H9 (cell line): ENCODE data around the gene UPF3B. TPM values are rescaled to one million over a fixed set of nuclear protein-coding genes. Genes with fewer than 3 reads are reported as not detected.

Source experiments
- DNase-seq: peaks from one replicate; pipeline ENCODE4 v3.0.0-alpha.2; 2017
- H2AFZ ChIP-seq: one replicate; pipeline ENCODE4 v1.6.1; 2013; ENCODE audit warnings: mild to moderate bottlenecking, low read length, control low read depth, moderate library complexity
- H2AK5ac ChIP-seq: 2 replicates; pipeline ENCODE4 v1.6.1; 2013; ENCODE audit warnings: low read length, control low read depth, mixed read lengths; ENCODE audit not compliant: insufficient read length
- H2BK120ac ChIP-seq: one replicate; pipeline ENCODE4 v1.6.1; 2013; ENCODE audit warnings: low read depth, mild to moderate bottlenecking, low read length, control low read depth, inconsistent platforms; ENCODE audit not compliant: poor library complexity, severe bottlenecking
- H2BK12ac ChIP-seq: 2 replicates; pipeline ENCODE4 v1.6.1; 2013; ENCODE audit warnings: low read length, control low read depth, mixed read lengths, low read depth; ENCODE audit not compliant: insufficient read length
- H2BK15ac ChIP-seq: 2 replicates; pipeline ENCODE4 v1.6.1; 2013; ENCODE audit warnings: low read depth, low read length, control low read depth
- H2BK20ac ChIP-seq: one replicate; pipeline ENCODE4 v1.6.1; 2013; ENCODE audit warnings: low read depth, mild to moderate bottlenecking, low read length, control low read depth, inconsistent platforms; ENCODE audit not compliant: poor library complexity, severe bottlenecking
- H2BK5ac ChIP-seq: 2 replicates; pipeline ENCODE4 v1.6.1; 2013; ENCODE audit warnings: low read length, control low read depth, mixed read lengths; ENCODE audit not compliant: insufficient read length
- H3K14ac ChIP-seq: 2 replicates; pipeline ENCODE4 v1.6.1; 2013; ENCODE audit warnings: low read length, control low read depth; ENCODE audit not compliant: insufficient read depth
- H3K18ac ChIP-seq: 2 replicates; pipeline ENCODE4 v1.6.1; 2013; ENCODE audit warnings: low read depth, mild to moderate bottlenecking, mixed read lengths, low read length, control low read depth; ENCODE audit not compliant: insufficient read length
- H3K23ac ChIP-seq: 2 replicates; pipeline ENCODE4 v1.6.1; 2013; ENCODE audit warnings: low read length, control low read depth, mixed read lengths, low read depth; ENCODE audit not compliant: insufficient read length
- H3K23me2 ChIP-seq: 2 replicates; pipeline ENCODE4 v1.6.1; 2013; ENCODE audit warnings: low read depth, mild to moderate bottlenecking, mixed read lengths, low read length, control low read depth; ENCODE audit not compliant: insufficient read length, poor library complexity, severe bottlenecking
- H3K27ac ChIP-seq: 2 replicates; pipeline ENCODE4 v1.5.1; 2013; ENCODE audit warnings: low read length, control low read depth, mixed read lengths, low read depth; ENCODE audit not compliant: insufficient read length
- H3K27me3 ChIP-seq: 2 replicates; pipeline ENCODE4 v1.6.1; 2013; ENCODE audit warnings: low read length, control low read depth, inconsistent platforms; ENCODE audit not compliant: insufficient read depth
- H3K4ac ChIP-seq: 2 replicates; pipeline ENCODE4 v1.6.1; 2013; ENCODE audit warnings: low read depth, mild to moderate bottlenecking, control low read depth, inconsistent platforms, low read length, moderate library complexity
- H3K4me1 ChIP-seq: 2 replicates; pipeline ENCODE4 v1.6.1; 2013; ENCODE audit warnings: low read length, control low read depth, inconsistent platforms; ENCODE audit not compliant: insufficient read depth
- H3K4me2 ChIP-seq: 2 replicates; pipeline ENCODE4 v1.6.1; 2013; ENCODE audit warnings: low read length, control low read depth, mixed read lengths; ENCODE audit not compliant: insufficient read length, insufficient read depth
- H3K56ac ChIP-seq: 2 replicates; pipeline ENCODE4 v1.6.1; 2013; ENCODE audit warnings: low read depth, mild to moderate bottlenecking, mixed read lengths, low read length, control low read depth; ENCODE audit not compliant: insufficient read length
- H3K79me1 ChIP-seq: 2 replicates; pipeline ENCODE4 v1.6.1; 2013; ENCODE audit warnings: low read depth, mild to moderate bottlenecking, moderate library complexity, low read length, control low read depth, inconsistent platforms; ENCODE audit not compliant: insufficient read depth, poor library complexity, severe bottlenecking
- H3K79me2 ChIP-seq: 2 replicates; pipeline ENCODE4 v1.6.1; 2013; ENCODE audit warnings: low read length, control low read depth, inconsistent platforms; ENCODE audit not compliant: insufficient read depth
- H3K9ac ChIP-seq: 2 replicates; pipeline ENCODE4 v1.6.1; 2013; ENCODE audit warnings: low read length, control low read depth, mixed read lengths; ENCODE audit not compliant: insufficient read length; ENCODE audit errors: extremely low read depth
- H3K9me3 ChIP-seq: one replicate; pipeline ENCODE4 v1.6.1; 2013; ENCODE audit warnings: low read depth, low read length, inconsistent platforms; ENCODE audit not compliant: control insufficient read depth
- H3T11ph ChIP-seq: one replicate; pipeline ENCODE4 v1.6.1; 2013; ENCODE audit warnings: mild to moderate bottlenecking, low read length, control low read depth, inconsistent platforms
- H4K20me1 ChIP-seq: one replicate; pipeline ENCODE4 v1.6.1; 2013; ENCODE audit not compliant: control insufficient read depth, insufficient read length, insufficient read depth
- H4K5ac ChIP-seq: 2 replicates; pipeline ENCODE4 v1.6.1; 2013; ENCODE audit warnings: low read depth, mild to moderate bottlenecking, mixed read lengths, low read length, control low read depth; ENCODE audit not compliant: insufficient read length
- H4K8ac ChIP-seq: replicated peaks from 2 replicates; pipeline ENCODE4 v1.6.1; 2013; ENCODE audit warnings: low read length, control low read depth, mixed read lengths, low read depth; ENCODE audit not compliant: insufficient read length
- H4K91ac ChIP-seq: 2 replicates; pipeline ENCODE4 v1.6.1; 2013; ENCODE audit warnings: low read depth, mild to moderate bottlenecking, moderate library complexity, mixed read lengths, low read length, control low read depth; ENCODE audit not compliant: insufficient read length
- H3K27ac Mint-ChIP-seq, 3 experiments: 2 replicates in 2 of 3; 3 replicates in 1 of 3; pipeline ENCODE4 v1.8.0; 2020 to 2021; ENCODE audit warnings: mixed read lengths in 3 of 3, mild to moderate bottlenecking in 1 of 3, moderate library complexity in 1 of 3
- H3K27me3 Mint-ChIP-seq: 2 replicates; pipeline ENCODE4 v1.8.0; 2021; ENCODE audit warnings: low read depth, mild to moderate bottlenecking, moderate library complexity, mixed read lengths
- H3K36me3 Mint-ChIP-seq, 3 experiments: 2 replicates in 2 of 3; 3 replicates in 1 of 3; pipeline ENCODE4 v1.8.0; 2020 to 2021; ENCODE audit warnings: low read depth in 3 of 3, mixed read lengths in 3 of 3; ENCODE audit not compliant: insufficient read depth in 1 of 3
- H3K4me1 Mint-ChIP-seq, 2 experiments: 2 replicates each; pipeline ENCODE4 v1.8.0; 2020; ENCODE audit warnings: mixed read lengths in 2 of 2
- H3K4me3 Mint-ChIP-seq, 2 experiments: 2 replicates in 1 of 2; 3 replicates in 1 of 2; pipeline ENCODE4 v1.8.0; 2020 to 2021; ENCODE audit warnings: mild to moderate bottlenecking in 2 of 2, mixed read lengths in 2 of 2, moderate library complexity in 1 of 2
- H3K9me3 Mint-ChIP-seq, 2 experiments: 2 replicates in 1 of 2; 3 replicates in 1 of 2; pipeline ENCODE4 v1.8.0; 2020; ENCODE audit warnings: mild to moderate bottlenecking in 2 of 2, mixed read lengths in 2 of 2, moderate library complexity in 1 of 2
- CTCF ChIP-seq: fragments of 200-600 bp; sonication (generic); conservative IDR thresholded peaks from 3 replicates; pipeline ENCODE4 v1.8.0; 2021; ENCODE audit warnings: antibody characterized with exemption, mild to moderate bottlenecking
- WGBS: extraction: QIAGEN DNeasy Blood & Tissue Kit; methylation state at CpG from one replicate; pipeline ENCODE4 v1.1.7; 2013; ENCODE audit warnings: missing lambda C conversion rate, low lambda C conversion rate, mixed read lengths; ENCODE audit not compliant: insufficient read length; ENCODE audit errors: extremely low coverage; 5-methylcytosine and 5-hydroxymethylcytosine counted together
- total RNA-seq: library from RNA; stranded (reverse); gene quantifications from 2 replicates; pipeline ENCODE4 v1.2.1, GENCODE V29; 2021

UPF3B gene
- total RNA-seq, 1 experiment from 2014 or later: 31.5 TPM

GRCh38 chrX:119791437-119792231 is 61.1 kb downstream of the UPF3B start, which contains the start of gene RPL39:
Gene RPL39 (minus strand): TSS chrX:119791630. CDS start chrX:119791576, 54 bp downstream.
- Histone ChIP-seq H3K79me2 (peaks cover 20% of the 10 kb centered on the region; the same call in 1 of the 2 replicates), H2BK120ac (peak within 1 kb of the TSS; percentile 77), H2BK15ac (no peak within 1 kb of the TSS; the same call in 1 of the 2 replicates), H3K4me1 (no peaks in the 10 kb centered on the region), H4K20me1 (no peaks in the 10 kb centered on the region), H3K18ac (peak within 1 kb of the TSS; percentile 89), H4K8ac (no peak within 1 kb of the TSS), H3K56ac (peak within 1 kb of the TSS; percentile 92), H3K27ac (peak within 1 kb of the TSS; percentile 64), H3K23ac (no peak within 1 kb of the TSS), H2AFZ (no peak within 1 kb of the TSS), H3K9ac (peak within 1 kb of the TSS; percentile 96), H2BK5ac (no peak within 1 kb of the TSS), H4K91ac (peak within 1 kb of the TSS; percentile 85), H3K23me2 (peaks cover 2% of the 10 kb centered on the region), H2BK12ac (peak within 1 kb of the TSS; percentile 94), H3K9me3 (peaks cover 19% of the 10 kb centered on the region), H2BK20ac (no peak within 1 kb of the TSS), H2AK5ac (no peak within 1 kb of the TSS), H4K5ac (peak within 1 kb of the TSS; percentile 87), H3K4ac (peak within 1 kb of the TSS; percentile 98; the same call in 1 of the 2 replicates), H3K14ac (peak within 1 kb of the TSS; percentile 98), H3K4me2 (peak within 1 kb of the TSS; percentile 45), H3K79me1 (peaks cover 6% of the 10 kb centered on the region), H3T11ph (no peak within 1 kb of the TSS), H3K27me3 (no peaks in the 10 kb centered on the region)
- WGBS: no CpG with 5 or more reads among the region's 58 CpGs
- Mint-ChIP-seq H3K9me3 (peaks cover 57 to 66% of the 10 kb centered on the region in 2 experiments), H3K4me3 (peak within 1 kb of the TSS; percentile 94 to 95), H3K4me1 (peaks cover 8 to 19% of the 10 kb centered on the region in 2 experiments; a peak in 2 of 4 replicates), H3K27me3 (no peaks in the 10 kb centered on the region), H3K36me3 (peaks cover 37 to 43% (median 38%) of the 10 kb centered on the region in 3 experiments), H3K27ac (peak within 1 kb of the TSS; percentile 97 to 98 (median 97))
- TF ChIP-seq CTCF: no peak
- DNase-seq: peak; percentile 84
